ENCODE measurements around the gene RPS6KL1. TPM values are rescaled to one million over a fixed set of nuclear protein-coding genes. Genes with fewer than 3 reads are reported as not detected.

The RPS6KL1 gene
- total RNA-seq, 1 donor from 2014 or later: 20.5 TPM

DNA sequence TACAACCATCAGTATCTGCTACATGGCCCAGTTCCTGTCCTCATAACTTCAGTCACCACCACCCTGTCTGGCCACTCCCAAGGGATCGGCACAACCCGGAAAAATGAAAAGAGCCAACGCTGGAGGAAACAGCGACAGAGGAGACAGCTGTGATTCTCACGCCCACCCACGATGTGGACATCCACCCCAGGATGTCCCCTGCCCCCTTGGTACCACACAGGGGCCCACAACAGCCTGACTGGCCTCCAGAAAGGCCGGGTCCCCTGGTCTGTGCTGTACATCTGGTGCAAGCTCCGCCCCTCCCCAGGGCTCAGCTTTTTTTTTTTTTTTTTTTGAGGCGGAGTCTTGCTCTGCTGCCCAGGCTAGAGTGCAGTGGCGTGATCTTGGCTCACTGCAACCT is 12.5 kb downstream of the RPS6KL1 start:
- no peak for DNase-seq
- no peak overlapping the region for H3K4me3 ChIP-seq
- no peaks in the 10 kb centered on the region for H3K27me3 ChIP-seq (ENCODE audit: low read depth)
- no peak overlapping the region for H3K27ac ChIP-seq (replicated peaks)
- TF ChIP-seq, protein P1, sequence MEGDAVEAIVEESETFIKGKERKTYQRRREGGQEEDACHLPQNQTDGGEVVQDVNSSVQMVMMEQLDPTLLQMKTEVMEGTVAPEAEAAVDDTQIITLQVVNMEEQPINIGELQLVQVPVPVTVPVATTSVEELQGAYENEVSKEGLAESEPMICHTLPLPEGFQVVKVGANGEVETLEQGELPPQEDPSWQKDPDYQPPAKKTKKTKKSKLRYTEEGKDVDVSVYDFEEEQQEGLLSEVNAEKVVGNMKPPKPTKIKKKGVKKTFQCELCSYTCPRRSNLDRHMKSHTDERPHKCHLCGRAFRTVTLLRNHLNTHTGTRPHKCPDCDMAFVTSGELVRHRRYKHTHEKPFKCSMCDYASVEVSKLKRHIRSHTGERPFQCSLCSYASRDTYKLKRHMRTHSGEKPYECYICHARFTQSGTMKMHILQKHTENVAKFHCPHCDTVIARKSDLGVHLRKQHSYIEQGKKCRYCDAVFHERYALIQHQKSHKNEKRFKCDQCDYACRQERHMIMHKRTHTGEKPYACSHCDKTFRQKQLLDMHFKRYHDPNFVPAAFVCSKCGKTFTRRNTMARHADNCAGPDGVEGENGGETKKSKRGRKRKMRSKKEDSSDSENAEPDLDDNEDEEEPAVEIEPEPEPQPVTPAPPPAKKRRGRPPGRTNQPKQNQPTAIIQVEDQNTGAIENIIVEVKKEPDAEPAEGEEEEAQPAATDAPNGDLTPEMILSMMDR (IDR thresholded peaks at IDR 0.05; ENCODE audit: borderline replicate concordance): no peak
- peaks cover 69% of the 10 kb centered on the region for H3K4me1 ChIP-seq
- no peaks in the 10 kb centered on the region for H3K9me3 ChIP-seq (replicated peaks)
- intact Hi-C loops (cut with micrococcal nuclease): loop anchor here (10.0 kb wide), 1 partner anchor 174 kb away; no protein-coding TSS in a partner anchor
- no peaks in the 10 kb centered on the region for H3K36me3 ChIP-seq

DNA sequence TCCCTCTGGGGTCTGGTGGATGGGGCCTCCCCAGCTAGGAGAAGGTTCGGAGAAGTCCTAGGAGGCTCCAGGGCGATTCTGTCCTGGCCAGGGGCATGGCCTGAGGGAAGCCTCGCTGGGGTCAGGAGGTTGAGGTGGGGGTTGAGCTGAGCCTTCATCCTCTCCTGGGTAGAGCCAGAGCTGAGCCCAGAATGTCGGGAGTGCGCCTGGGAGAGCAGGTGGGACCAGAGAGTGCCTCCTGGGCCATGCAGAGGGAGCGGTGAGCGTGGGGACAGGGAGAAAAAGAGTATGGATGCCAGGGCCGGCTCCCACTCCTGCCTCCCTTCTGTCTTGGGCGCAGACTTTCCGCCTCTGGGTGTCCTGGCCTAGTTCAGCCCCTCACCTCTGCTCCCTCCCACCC is 13.1 kb downstream of the RPS6KL1 start:
- no peak overlapping the region for H3K27ac ChIP-seq (replicated peaks)
- no peak overlapping the region for H3K4me3 ChIP-seq
- no peaks in the 10 kb centered on the region for H3K9me3 ChIP-seq (replicated peaks)
- H3K4me1 ChIP-seq: peaks cover 69% of the 10 kb centered on the region
- TF ChIP-seq, protein P1 (IDR thresholded peaks at IDR 0.05; ENCODE audit: borderline replicate concordance): no peak
- no peak for DNase-seq
- no peaks in the 10 kb centered on the region for H3K27me3 ChIP-seq (ENCODE audit: low read depth)
- no peaks in the 10 kb centered on the region for H3K36me3 ChIP-seq
- intact Hi-C loops (cut with micrococcal nuclease): loop anchor here (5.0 to 10.0 kb wide), 2 partner anchors 43 to 175 kb away; no protein-coding TSS in a partner anchor

DNA sequence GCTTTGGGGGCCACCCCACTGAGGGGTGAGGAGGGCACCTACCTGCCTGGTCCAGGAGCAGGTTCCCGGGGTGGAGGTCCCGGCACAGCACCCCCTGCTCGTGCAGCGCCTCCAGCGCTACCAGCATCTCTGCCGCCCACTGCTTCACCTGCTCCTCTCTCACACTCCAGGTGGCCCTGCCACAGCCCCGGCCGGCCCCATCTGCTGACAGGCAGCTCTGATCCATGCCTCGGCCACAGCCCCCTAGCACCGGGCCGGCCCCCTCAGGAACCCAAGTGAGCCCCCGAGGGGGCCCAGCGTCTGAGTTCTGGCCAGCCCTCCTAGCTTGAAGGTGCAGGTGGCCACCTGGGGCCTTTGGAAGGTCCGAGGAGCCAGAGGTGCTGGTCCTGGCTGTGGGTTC is 13.6 kb downstream of the RPS6KL1 start:
- Histone ChIP-seq H3K4me1 (peaks cover 67% of the 10 kb centered on the region), H3K4me3 (no peak overlapping the region), H3K27ac (replicated peaks) (no peak overlapping the region), H3K27me3 (ENCODE audit: low read depth) (no peaks in the 10 kb centered on the region), H3K9me3 (replicated peaks) (no peaks in the 10 kb centered on the region), H3K36me3 (no peaks in the 10 kb centered on the region)
- DNase-seq: no peak
- TF ChIP-seq, protein P1 (IDR thresholded peaks at IDR 0.05; ENCODE audit: borderline replicate concordance): no peak
- intact Hi-C loops (cut with micrococcal nuclease): loop anchor here (5.0 kb wide), 1 partner anchor 42 kb away; no protein-coding TSS in a partner anchor

DNA sequence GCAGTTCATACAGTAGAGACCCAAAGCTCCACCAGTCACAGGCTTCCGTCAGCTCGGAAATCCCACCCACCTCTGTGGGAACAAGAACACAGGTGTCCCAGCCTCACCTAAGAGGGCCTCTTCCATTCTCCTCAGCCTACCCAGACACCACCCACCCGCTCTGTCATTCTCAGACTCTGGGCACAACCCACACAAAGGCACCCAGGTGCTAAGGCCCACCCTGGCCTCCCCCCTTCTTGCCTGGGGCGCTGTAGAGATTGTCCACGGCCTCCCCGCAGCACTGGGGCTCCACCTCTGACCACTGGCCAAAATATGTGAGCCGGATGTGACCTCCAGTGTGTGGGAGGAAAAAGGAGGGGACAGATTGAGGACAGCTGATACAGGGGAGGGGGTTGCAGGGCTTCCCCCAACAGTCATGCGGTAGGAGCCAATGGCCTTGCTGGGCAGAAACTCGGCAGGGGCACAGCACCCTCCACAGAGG is 14.2 kb downstream of the RPS6KL1 start:
- intact Hi-C loops (cut with micrococcal nuclease): loop anchor here (5.0 kb wide), 1 partner anchor 42 kb away; no protein-coding TSS in a partner anchor
- Histone ChIP-seq H3K36me3 (no peaks in the 10 kb centered on the region), H3K27ac (replicated peaks) (no peak overlapping the region), H3K27me3 (ENCODE audit: low read depth) (no peaks in the 10 kb centered on the region), H3K4me3 (no peak overlapping the region), H3K4me1 (peaks cover 61% of the 10 kb centered on the region), H3K9me3 (replicated peaks) (no peaks in the 10 kb centered on the region)
- no peak for DNase-seq
- TF ChIP-seq, protein P1 (IDR thresholded peaks at IDR 0.05; ENCODE audit: borderline replicate concordance): no peak

DNA sequence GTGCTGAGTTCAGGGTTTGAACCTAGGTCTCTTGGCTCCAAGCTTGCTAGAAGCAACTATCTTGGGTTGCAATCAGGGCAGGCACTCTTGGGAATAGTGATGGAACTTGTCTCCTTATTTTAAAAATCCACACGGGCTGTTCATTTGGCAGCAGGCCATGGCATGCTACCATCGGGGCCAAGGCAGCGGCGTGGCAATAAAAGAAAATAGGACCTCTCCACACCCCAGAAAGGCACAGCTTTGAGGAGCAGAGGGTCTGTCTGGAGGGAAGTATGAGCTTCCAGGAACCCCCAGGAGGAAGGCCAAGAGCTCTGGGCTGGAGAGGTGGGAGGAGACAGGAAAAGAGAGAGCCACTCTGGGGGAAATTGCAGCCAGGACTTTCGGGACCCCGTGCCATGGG is 15.3 kb downstream of the RPS6KL1 start:
- no peak for DNase-seq
- H3K27ac ChIP-seq (replicated peaks): peak overlapping the region; percentile 35
- intact Hi-C loops (cut with micrococcal nuclease): loop anchor here (5.0 kb wide), 1 partner anchor 40 kb away; no protein-coding TSS in a partner anchor

More for the DNA sequence above, 15.3 kb downstream of the RPS6KL1 start:
- Histone ChIP-seq H3K27me3 (ENCODE audit: low read depth) (no peaks in the 10 kb centered on the region), H3K4me1 (peaks cover 62% of the 10 kb centered on the region), H3K4me3 (no peak overlapping the region), H3K36me3 (peaks cover 10% of the 10 kb centered on the region), H3K9me3 (replicated peaks) (no peaks in the 10 kb centered on the region)
- TF ChIP-seq, protein P1 (IDR thresholded peaks at IDR 0.05; ENCODE audit: borderline replicate concordance): no peak

Measured in left ventricle myocardium inferior (tissue), 1 donor.